ENCODE results near the gene FHAD1.

FHAD1 gene

GRCh38 chr1:15310544-15310943 lies 63.5 kb downstream of the FHAD1 start:
- DNase-seq = no peak

- no peak for DNase-seq
These were observed 64.2 kb downstream of the FHAD1 start for GRCh38 chr1:15311122-15311822.

- no peak for DNase-seq
These were observed 64.9 kb downstream of the FHAD1 start for GRCh38 chr1:15311880-15312279.

GRCh38 chr1:15312626-15313411 lies 65.8 kb downstream of the FHAD1 start:
- DNase-seq = no peak

DNA sequence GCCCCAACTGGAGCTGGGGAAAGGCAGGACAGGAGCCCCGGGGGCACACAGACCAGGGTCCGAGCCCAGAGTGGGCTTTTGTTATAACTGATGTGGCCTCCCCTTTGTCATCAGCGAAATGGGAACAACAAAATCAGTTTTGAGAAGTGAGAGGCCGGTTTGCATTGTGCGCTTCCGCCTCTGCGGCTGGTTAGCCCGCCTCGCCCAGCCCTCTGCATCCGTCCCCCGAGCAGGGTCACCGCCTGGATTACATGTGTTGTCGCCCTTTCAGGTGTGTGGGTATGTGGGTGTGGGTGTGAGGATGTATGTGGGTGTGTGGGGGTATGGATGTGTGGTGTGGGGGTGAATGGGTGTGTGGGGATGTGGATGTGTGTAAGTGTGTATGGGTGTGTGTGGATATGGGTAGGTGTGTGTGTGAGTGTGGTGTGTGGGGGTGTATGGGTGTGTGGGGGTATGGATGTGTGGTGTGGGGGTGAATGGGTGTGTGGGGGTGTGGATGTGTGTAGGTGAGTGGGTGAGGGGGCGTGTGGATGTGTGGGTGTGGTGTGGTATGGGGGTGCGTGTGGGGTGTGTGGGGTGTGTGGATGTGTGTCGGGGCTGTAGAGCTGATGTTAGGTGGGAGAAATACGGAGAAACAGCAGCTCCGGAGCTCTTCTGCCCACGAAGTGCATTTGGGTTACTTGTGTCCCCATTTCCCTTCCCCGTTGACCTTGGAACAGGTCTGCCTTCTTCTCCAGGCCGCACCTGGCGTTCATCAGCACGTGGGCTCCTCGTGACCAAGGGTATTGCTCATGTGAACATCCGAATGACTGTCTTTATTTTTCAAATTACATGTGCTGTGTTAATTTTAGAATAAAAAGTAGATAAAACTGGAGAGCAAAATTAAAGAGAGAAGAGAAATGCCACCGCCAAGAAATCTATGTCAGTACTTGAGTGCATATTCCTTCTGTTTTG lies 67.6 kb downstream of the FHAD1 start:
- DNase-seq = no peak

DNA sequence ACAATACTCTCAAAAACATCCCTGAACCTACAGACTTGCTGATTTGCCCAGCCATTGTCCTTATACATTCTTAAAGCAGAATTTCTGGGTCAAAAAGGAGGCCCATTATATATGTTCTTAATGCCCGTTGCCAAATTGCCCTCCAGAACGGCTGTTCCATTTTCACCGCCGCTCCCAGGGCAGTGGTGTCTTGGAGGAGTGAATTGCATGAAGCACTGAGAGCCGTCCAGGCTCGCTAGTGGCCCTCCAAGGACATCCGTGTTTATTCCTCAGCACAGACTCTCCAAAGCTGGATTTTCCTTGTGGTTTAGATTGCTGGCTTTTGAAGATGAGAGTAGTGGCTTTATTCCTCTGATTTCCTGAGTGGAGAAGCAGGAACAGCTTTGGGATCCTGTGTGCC lies 68.8 kb downstream of the FHAD1 start:
- no peak for DNase-seq

- no peak for DNase-seq
These were observed 69.5 kb downstream of the FHAD1 start for GRCh38 chr1:15316510-15316909.

- DNase-seq = no peak
These were observed 73.2 kb downstream of the FHAD1 start for GRCh38 chr1:15320267-15320666.

DNA sequence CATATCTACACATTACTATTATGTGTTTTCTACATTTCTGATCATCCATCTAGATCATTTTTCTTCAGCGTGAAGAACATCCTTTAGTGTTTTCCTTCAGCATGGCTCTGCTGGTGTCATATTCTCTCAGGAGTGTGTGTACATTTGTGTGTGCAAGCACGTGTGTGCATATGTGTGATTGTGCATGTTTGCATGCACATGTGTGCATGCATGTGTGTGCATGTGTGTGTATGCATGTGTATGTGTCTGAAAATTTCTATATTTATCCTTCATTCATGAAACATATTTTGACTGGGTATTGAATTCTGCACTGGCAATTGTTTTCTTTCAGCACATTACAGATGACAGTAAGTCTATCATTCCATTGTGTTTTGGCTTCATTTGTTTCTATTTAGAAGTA lies 74.6 kb downstream of the FHAD1 start:
- DNase-seq = no peak

DNA sequence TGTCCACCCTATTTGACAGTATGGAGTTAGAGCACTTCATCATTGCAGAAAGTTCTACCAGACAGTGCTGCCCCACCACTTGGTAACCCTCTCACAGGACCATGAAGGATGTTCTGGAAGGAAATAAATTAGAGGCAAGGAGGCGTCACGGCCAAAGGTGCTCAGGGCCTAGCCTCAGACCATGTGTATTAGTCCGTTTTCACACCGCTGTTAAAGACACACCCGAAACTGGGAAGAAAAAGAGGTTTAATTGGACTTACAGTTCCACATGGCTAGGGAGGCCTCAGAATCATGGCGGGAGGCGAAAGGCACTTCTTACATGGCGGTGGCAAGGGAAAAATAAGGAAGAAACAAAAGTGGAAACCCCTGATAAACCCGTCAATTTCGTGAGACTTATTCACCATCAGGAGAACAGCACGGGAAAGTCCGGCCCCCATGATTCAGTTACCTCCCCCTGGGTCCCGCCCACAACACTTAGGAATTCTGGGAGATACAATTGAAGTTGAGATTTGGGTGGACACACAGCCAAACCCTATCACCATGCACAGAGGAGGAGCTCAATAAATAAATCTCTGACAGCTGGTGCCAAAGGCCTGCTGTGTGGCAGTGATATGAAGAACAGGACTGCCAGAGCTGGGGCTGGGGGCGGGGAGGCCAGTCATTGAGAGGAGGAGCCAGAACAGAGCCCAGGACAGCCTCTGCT lies 75.8 kb downstream of the FHAD1 start:
- DNase-seq = no peak

GRCh38 chr1:15323351-15323988 lies 76.4 kb downstream of the FHAD1 start:
- DNase-seq = no peak

DNA sequence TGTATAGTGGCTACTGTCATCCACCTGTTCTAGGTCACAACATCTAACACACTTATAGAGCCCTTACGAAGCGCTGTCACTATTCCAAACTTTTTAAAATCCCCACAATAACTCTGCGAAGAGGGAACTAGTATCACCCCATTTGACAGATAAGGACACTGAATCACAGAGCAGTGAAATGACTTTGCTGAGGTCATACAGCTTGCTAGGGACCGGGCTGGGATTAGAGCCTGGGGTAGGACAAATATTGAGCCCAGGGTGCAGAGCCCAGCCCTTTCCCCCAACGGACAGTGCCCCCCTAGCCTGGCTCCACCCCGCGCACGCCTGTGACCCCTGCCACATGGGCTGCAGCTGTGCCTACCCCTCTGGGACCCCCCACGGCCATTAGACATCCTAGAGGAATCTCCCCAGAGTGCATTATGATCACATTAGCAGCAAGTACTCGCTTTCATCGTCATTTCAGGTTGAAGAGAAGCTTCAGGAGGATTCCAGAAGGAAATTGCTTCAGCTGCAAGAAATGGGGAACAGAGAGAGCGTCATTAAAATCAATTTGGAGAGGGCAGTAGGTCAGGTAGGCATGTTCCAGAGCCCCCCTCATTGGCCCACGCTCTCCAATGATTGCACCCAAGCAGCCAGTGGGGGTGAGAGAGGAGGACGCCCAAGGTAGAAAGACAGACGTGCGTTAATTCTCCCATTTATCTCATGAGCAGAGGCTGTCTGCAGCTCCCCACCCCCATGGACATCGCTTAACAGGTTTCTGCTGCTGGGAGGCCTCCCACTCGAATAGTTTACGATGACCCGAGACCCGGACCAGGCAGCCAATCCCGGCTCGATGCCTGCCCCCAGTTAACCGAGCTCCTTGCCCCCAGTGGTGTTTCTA lies 77.2 kb downstream of the FHAD1 start:
- DNase-seq = no peak

- no peak for DNase-seq
These were observed 77.9 kb downstream of the FHAD1 start for GRCh38 chr1:15324869-15325335.

- DNase-seq = no peak
These were observed 78.5 kb downstream of the FHAD1 start for GRCh38 chr1:15325375-15326085.

GRCh38 chr1:15326691-15327588 lies 79.9 kb downstream of the FHAD1 start:
- no peak for DNase-seq

GRCh38 chr1:15328351-15329103 lies 81.5 kb downstream of the FHAD1 start:
- DNase-seq = no peak

DNA sequence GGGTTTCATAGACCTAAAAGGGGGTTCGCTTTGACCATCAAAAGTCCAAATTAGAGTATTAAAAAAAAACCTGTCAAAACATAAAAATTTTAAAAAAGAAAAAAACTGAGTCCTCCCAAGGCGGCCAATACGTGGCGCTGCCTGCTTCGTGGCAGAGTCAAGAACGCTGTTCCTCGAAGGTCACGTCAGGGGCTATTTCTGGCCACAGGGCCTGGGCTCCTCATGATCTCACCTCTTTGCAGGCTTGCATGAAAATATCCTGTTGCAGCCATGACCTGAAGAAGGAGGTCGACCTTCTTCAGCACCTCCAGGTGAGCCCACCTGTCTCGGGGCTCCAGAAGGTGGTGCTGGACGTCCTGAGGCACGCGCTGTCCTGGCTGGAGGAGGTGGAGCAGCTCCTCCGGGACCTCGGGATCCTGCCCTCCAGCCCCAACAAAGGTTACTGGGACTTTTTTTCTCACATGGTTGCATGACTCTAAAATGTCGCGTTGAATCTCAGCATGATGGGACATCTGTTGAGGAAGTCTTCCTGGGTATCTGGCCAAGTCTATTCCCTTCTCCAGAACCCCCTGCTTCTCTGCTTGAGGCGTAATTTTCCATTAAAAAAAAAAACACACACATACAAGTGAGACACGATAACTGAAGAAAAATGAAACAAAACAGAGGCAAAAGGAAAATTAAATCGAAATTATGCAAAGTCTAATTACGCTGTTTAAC lies 82.2 kb downstream of the FHAD1 start:
- no peak for DNase-seq

DNA sequence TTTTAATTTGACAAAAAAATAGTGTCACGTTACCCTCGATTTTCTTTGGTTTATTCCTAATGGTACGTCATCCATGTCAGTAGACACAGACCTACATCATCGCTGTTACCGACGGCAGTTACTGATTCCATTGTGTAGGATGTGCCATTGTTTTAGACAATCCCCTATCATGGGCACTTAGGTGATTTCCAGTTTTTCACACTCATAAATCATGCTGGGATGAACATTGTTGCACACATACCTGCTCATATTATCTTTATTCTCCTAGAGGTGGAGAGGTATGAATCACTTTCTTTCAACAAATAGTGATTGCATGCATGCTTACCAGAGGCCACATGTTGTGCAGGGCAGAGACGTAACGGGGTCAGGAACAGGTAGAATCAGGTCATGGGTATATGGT lies 83.0 kb downstream of the FHAD1 start:
- DNase-seq = no peak

Data from 8988T (cell line).